ENCODE measurements around the gene FCMR. TPM values are rescaled to one million over a fixed set of nuclear protein-coding genes. Genes with fewer than 3 reads are reported as not detected.

FCMR gene
- total and polyA plus RNA-seq, 10 of the 15 experiments (the other 5 are each of a cell fraction or from before 2014, with no cell fraction given), result 79.7 to 245 (median 123) TPM

- FAIRE-seq (no peak), DNase-seq (ENCODE audit: low read depth, low spot score) (no peak), ATAC-seq (no peak)
- WGBS (ENCODE audit: insufficient coverage, insufficient replicate concordance, low lambda C conversion rate, missing lambda C conversion rate), result 67% methylated on average over 14 of the region's 14 CpGs
- Histone ChIP-seq H3K4me3 (peak overlapping the region; percentile 19; the same call in 1 of the 2 replicates), H3K4me2 (ENCODE audit: control insufficient read depth, insufficient read depth) (peak overlapping the region; percentile 71), H3K36me3 (ENCODE audit: control insufficient read depth in 2 of 2, insufficient read depth in 2 of 2, low read length in 1 of 2) (peaks cover 23 to 34% of the 10 kb centered on the region in 2 experiments), H3K79me2 (ENCODE audit: control insufficient read depth, insufficient read depth, low read length) (peaks cover 17% of the 10 kb centered on the region), H3K4me1 (ENCODE audit: control insufficient read depth, insufficient read depth, low read length) (peaks cover 19% of the 10 kb centered on the region), H3K9ac (ENCODE audit: control insufficient read depth, insufficient read depth, low read length) (no peak overlapping the region), H3K27ac (ENCODE audit: control insufficient read depth, insufficient read depth) (no peak overlapping the region), H4K20me1 (ENCODE audit: control insufficient read depth, insufficient read depth) (peaks cover 3% of the 10 kb centered on the region; the same call in 1 of the 2 replicates), H3K27me3 (replicated peaks in 1 of 2; ENCODE audit: control insufficient read depth in 2 of 2, insufficient read depth in 2 of 2, low read length in 1 of 2) (no peaks in the 10 kb centered on the region), H3K9me3 (replicated peaks; ENCODE audit: control insufficient read depth, insufficient read depth, low read length) (no peaks in the 10 kb centered on the region), H2AFZ (ENCODE audit: control insufficient read depth, low read depth, low read length) (no peak overlapping the region)
- TF ChIP-seq FOS (IDR thresholded peaks at IDR 0.05; ENCODE audit: borderline replicate concordance, extremely low read depth, insufficient read length) (no peak), IKZF1 (conservative IDR thresholded peaks at IDR 0.05) (no peak), IRF3 (IDR thresholded peaks at IDR 0.05) (no peak), ZBTB33 (IDR thresholded peaks at IDR 0.05) (no peak), SMAD1 (IDR thresholded peaks at IDR 0.05; ENCODE audit: low read depth, partially characterized antibody) (no peak), E2F4 (IDR thresholded peaks at IDR 0.05; ENCODE audit: low read depth, low read length) (no peak)
- in situ Hi-C loops (cut with MboI), result loop anchor here (5.0 kb wide), 2 partner anchors 98 to 183 kb away; no protein-coding TSS in a partner anchor
- SMC1A ChIA-PET (ENCODE audit: uncharacterized antibody, unreplicated experiment), result interaction anchor here (1.2 to 2.5 kb wide), 8 partner anchors 15 to 183 kb away, joined by 3 to 11 read pairs (median 4); partner anchors contain the start of gene IL20
- CTCF ChIA-PET, result interaction anchor here (0.7 to 5.9 kb wide), 15 partner anchors 12 to 247 kb away, joined by 3 to 59 read pairs (median 5); partner anchors contain the start of genes FCMR and IL20
- RAD21 ChIA-PET (ENCODE audit: unreplicated experiment), result interaction anchor here (0.9 to 1.8 kb wide), 5 partner anchors 21 to 175 kb away, joined by 3 to 10 read pairs (median 4); no protein-coding TSS in a partner anchor
- POLR2A ChIA-PET, result no interaction called here
- intact Hi-C loops (cut with micrococcal nuclease; ENCODE audit: unreplicated experiment), result loop anchor here (10.0 kb wide), 1 partner anchor 405 kb away; the partner anchor contains the start of gene RASSF5
- no TSS peak for BruUV-seq (replicated peaks)
Measured at GRCh38 chr1:206909883-206910318, 11.8 kb downstream of the FCMR start.

All from GM12878 (cell line).